CD4-positive, alpha-beta T cell (primary cell): Measurements from ENCODE around the gene ADNP2. TPM values are rescaled to one million over a fixed set of nuclear protein-coding genes. Genes with fewer than 3 reads are reported as not detected.

ENCODE experiments used
- ATAC-seq: fragments of 200-7000 bp; cut with Tn5 transposase; one replicate; pipeline ENCODE4 v1.10.0; 2022; ENCODE audit warnings: mild to moderate bottlenecking; ENCODE audit not compliant: poor library complexity
- CTCF ChIA-PET: fragments of 350-600 bp; sonication (Branson Sonifier 250); formaldehyde crosslinking; loops from one replicate; lab custom pipeline; 2021; ENCODE audit warnings: antibody characterized with exemption, inconsistent platforms; lab: Charles Lee
- POLR2A ChIA-PET: fragments of 350-600 bp; sonication (Branson Sonifier 250); formaldehyde crosslinking; loops from one replicate; lab custom pipeline; 2021; ENCODE audit warnings: antibody characterized with exemption, inconsistent platforms; lab: Charles Lee
- DNase-seq, 14 experiments: peaks; one replicate each; pipeline ENCODE4 v3.0.0-alpha.2; 2013 to 2020; ENCODE audit warnings: mixed read lengths in 2 of 14
- H3K27ac ChIP-seq, 2 donors: one replicate each; pipeline versions ENCODE4 v1.5.1 to v1.7.0; 2013; ENCODE audit warnings: low read length in 2 of 2, low read depth in 1 of 2, mild to moderate bottlenecking in 1 of 2
- H3K27me3 ChIP-seq, 2 experiments: 1 replicate in 1 of 2; 2 replicates in 1 of 2; pipeline versions ENCODE4 v1.6.1 to v1.7.0; 2013; ENCODE audit warnings: low read length in 2 of 2, control low read depth in 1 of 2, mild to moderate bottlenecking in 1 of 2, moderate library complexity in 1 of 2; ENCODE audit not compliant: insufficient read depth in 2 of 2, control insufficient read depth in 1 of 2
- H3K36me3 ChIP-seq: one replicate; pipeline ENCODE4 v1.6.1; 2013; ENCODE audit warnings: low read length, control low read depth; ENCODE audit not compliant: insufficient read depth
- H3K4me1 ChIP-seq: one replicate; pipeline ENCODE4 v1.6.1; 2013; ENCODE audit warnings: low read length, control low read depth; ENCODE audit not compliant: insufficient read depth
- H3K4me3 ChIP-seq: one replicate; pipeline ENCODE4 v1.5.1; 2013; ENCODE audit warnings: mild to moderate bottlenecking, low read length, moderate library complexity
- H3K9me3 ChIP-seq, 2 experiments: 1 replicate in 1 of 2; 2 replicates in 1 of 2; pipeline versions ENCODE4 v1.6.1 to v1.7.0; 2013; ENCODE audit warnings: low read length in 2 of 2, mild to moderate bottlenecking in 2 of 2, control low read depth in 1 of 2, moderate library complexity in 1 of 2; ENCODE audit not compliant: control insufficient read depth in 1 of 2, insufficient read depth in 1 of 2
- H3K27ac Mint-ChIP-seq: one replicate; pipeline ENCODE4 v1.8.0; 2020; ENCODE audit warnings: mixed read lengths
- H3K27me3 Mint-ChIP-seq: one replicate; pipeline ENCODE4 v1.8.0; 2021; ENCODE audit warnings: mixed read lengths
- H3K36me3 Mint-ChIP-seq: one replicate; pipeline ENCODE4 v1.8.0; 2021; ENCODE audit warnings: low read depth, mixed read lengths
- H3K4me1 Mint-ChIP-seq: one replicate; pipeline ENCODE4 v1.8.0; 2021; ENCODE audit warnings: low read depth, mixed read lengths
- H3K4me3 Mint-ChIP-seq: one replicate; pipeline ENCODE4 v1.8.0; 2020; ENCODE audit warnings: mild to moderate bottlenecking, mixed read lengths
- H3K9me3 Mint-ChIP-seq: one replicate; pipeline ENCODE4 v1.8.0; 2020; ENCODE audit warnings: mixed read lengths
- CTCF ChIP-seq: fragments of 200-600 bp; IDR thresholded peaks from one replicate; pipeline ENCODE4 v1.8.0; 2022; ENCODE audit warnings: antibody characterized with exemption, mild to moderate bottlenecking
- intact Hi-C, 2 experiments: fragments of 100-400 bp; cut with DNase I in 1 of 2; cut with micrococcal nuclease in 1 of 2; formaldehyde crosslinking; loops; one replicate each; pipeline versions ENCODE4 v1.15.1 to v1.9.0; 2023 to 2025; cut with DNase I, micrococcal nuclease
- total RNA-seq, 174 experiments: library from RNA in 2 of 174; stranded (reverse) in 2 of 174; gene quantifications; one replicate each; pipeline ENCODE4 v1.2.3 and lab custom pipeline; 2021 to 2026

Gene ADNP2
- total RNA-seq, 2 experiments from 2014 or later = 61.0 to 61.5 TPM

GRCh38 chr18:80175451-80176204 lies 66.6 kb downstream of the ADNP2 start:
- intact Hi-C loops = no loop called here
- Histone ChIP-seq H3K4me3 (no peak overlapping the region), H3K27me3 (peaks cover 14 to 25% of the 10 kb centered on the region in 2 experiments), H3K36me3 (no peaks in the 10 kb centered on the region), H3K27ac (no peak overlapping the region), H3K4me1 (peaks cover 29% of the 10 kb centered on the region), H3K9me3 (peaks cover 0 to 4% of the 10 kb centered on the region in 2 experiments)
- Mint-ChIP-seq H3K4me3 (peak overlapping the region; percentile 22), H3K27me3 (peaks cover 48% of the 10 kb centered on the region), H3K27ac (peak overlapping the region; percentile 47), H3K36me3 (no peaks in the 10 kb centered on the region), H3K4me1 (peaks cover 13% of the 10 kb centered on the region), H3K9me3 (no peaks in the 10 kb centered on the region)
- ChIA-PET CTCF (no interaction called here), POLR2A (no interaction called here)
- no peak for TF ChIP-seq CTCF
- ATAC-seq = peak; percentile 89
- DNase-seq = peak in 12 of 14 experiments; percentile 4 to 88 (median 26)

GRCh38 chr18:80176334-80177073 lies 67.4 kb downstream of the ADNP2 start:
- intact Hi-C loops = no loop called here
- peaks cover 11 to 17% of the 10 kb centered on the region in 2 experiments for H3K27me3 ChIP-seq
- DNase-seq (no peak), ATAC-seq (no peak)
- no peak overlapping the region for H3K4me3 Mint-ChIP-seq
- TF ChIP-seq CTCF = no peak
- H3K27ac Mint-ChIP-seq = no peak overlapping the region
- H3K36me3 Mint-ChIP-seq = no peaks in the 10 kb centered on the region
- POLR2A ChIA-PET = no interaction called here
- H3K9me3 Mint-ChIP-seq = no peaks in the 10 kb centered on the region
- CTCF ChIA-PET = no interaction called here
- peaks cover 13% of the 10 kb centered on the region for H3K4me1 Mint-ChIP-seq
- peaks cover 23% of the 10 kb centered on the region for H3K4me1 ChIP-seq
- H3K27me3 Mint-ChIP-seq = peaks cover 41% of the 10 kb centered on the region
- H3K27ac ChIP-seq = no peak overlapping the region
- H3K36me3 ChIP-seq = no peaks in the 10 kb centered on the region
- H3K9me3 ChIP-seq = no peaks in the 10 kb centered on the region
- H3K4me3 ChIP-seq = no peak overlapping the region

- ATAC-seq = no peak
- no peaks in the 10 kb centered on the region for H3K36me3 ChIP-seq
- Mint-ChIP-seq H3K36me3 (no peaks in the 10 kb centered on the region), H3K27me3 (peaks cover 34% of the 10 kb centered on the region), H3K4me3 (no peak overlapping the region), H3K4me1 (peaks cover 13% of the 10 kb centered on the region), H3K9me3 (no peaks in the 10 kb centered on the region), H3K27ac (no peak overlapping the region)
- H3K27me3 ChIP-seq = peaks cover 7 to 11% of the 10 kb centered on the region in 2 experiments
- peaks cover 23% of the 10 kb centered on the region for H3K4me1 ChIP-seq
- CTCF ChIA-PET = no interaction called here
- H3K9me3 ChIP-seq = no peaks in the 10 kb centered on the region
- no peak overlapping the region for H3K4me3 ChIP-seq
- H3K27ac ChIP-seq = no peak overlapping the region
- DNase-seq = no peak
- intact Hi-C loops = no loop called here
- no peak for TF ChIP-seq CTCF
- POLR2A ChIA-PET = no interaction called here
Measured at GRCh38 chr18:80177128-80177527, 68.1 kb downstream of the ADNP2 start.
